H9 (cell line): Measurements from ENCODE around the gene TRIM67. TPM values are rescaled to one million over a fixed set of nuclear protein-coding genes. Genes with fewer than 3 reads are reported as not detected.

Experiments
- DNase-seq: peaks from one replicate; pipeline ENCODE4 v3.0.0-alpha.2; 2017
- H2AFZ ChIP-seq: one replicate; pipeline ENCODE4 v1.6.1; 2013; ENCODE audit warnings: mild to moderate bottlenecking, low read length, control low read depth, moderate library complexity
- H2AK5ac ChIP-seq: 2 replicates; pipeline ENCODE4 v1.6.1; 2013; ENCODE audit warnings: low read length, control low read depth, mixed read lengths; ENCODE audit not compliant: insufficient read length
- H2BK120ac ChIP-seq: one replicate; pipeline ENCODE4 v1.6.1; 2013; ENCODE audit warnings: low read depth, mild to moderate bottlenecking, low read length, control low read depth, inconsistent platforms; ENCODE audit not compliant: poor library complexity, severe bottlenecking
- H2BK12ac ChIP-seq: 2 replicates; pipeline ENCODE4 v1.6.1; 2013; ENCODE audit warnings: low read length, control low read depth, mixed read lengths, low read depth; ENCODE audit not compliant: insufficient read length
- H2BK15ac ChIP-seq: 2 replicates; pipeline ENCODE4 v1.6.1; 2013; ENCODE audit warnings: low read depth, low read length, control low read depth
- H2BK20ac ChIP-seq: one replicate; pipeline ENCODE4 v1.6.1; 2013; ENCODE audit warnings: low read depth, mild to moderate bottlenecking, low read length, control low read depth, inconsistent platforms; ENCODE audit not compliant: poor library complexity, severe bottlenecking
- H2BK5ac ChIP-seq: 2 replicates; pipeline ENCODE4 v1.6.1; 2013; ENCODE audit warnings: low read length, control low read depth, mixed read lengths; ENCODE audit not compliant: insufficient read length
- H3K14ac ChIP-seq: 2 replicates; pipeline ENCODE4 v1.6.1; 2013; ENCODE audit warnings: low read length, control low read depth; ENCODE audit not compliant: insufficient read depth
- H3K18ac ChIP-seq: 2 replicates; pipeline ENCODE4 v1.6.1; 2013; ENCODE audit warnings: low read depth, mild to moderate bottlenecking, mixed read lengths, low read length, control low read depth; ENCODE audit not compliant: insufficient read length
- H3K23ac ChIP-seq: 2 replicates; pipeline ENCODE4 v1.6.1; 2013; ENCODE audit warnings: low read length, control low read depth, mixed read lengths, low read depth; ENCODE audit not compliant: insufficient read length
- H3K23me2 ChIP-seq: 2 replicates; pipeline ENCODE4 v1.6.1; 2013; ENCODE audit warnings: low read depth, mild to moderate bottlenecking, mixed read lengths, low read length, control low read depth; ENCODE audit not compliant: insufficient read length, poor library complexity, severe bottlenecking
- H3K27ac ChIP-seq: 2 replicates; pipeline ENCODE4 v1.5.1; 2013; ENCODE audit warnings: low read length, control low read depth, mixed read lengths, low read depth; ENCODE audit not compliant: insufficient read length
- H3K27me3 ChIP-seq: 2 replicates; pipeline ENCODE4 v1.6.1; 2013; ENCODE audit warnings: low read length, control low read depth, inconsistent platforms; ENCODE audit not compliant: insufficient read depth
- H3K4ac ChIP-seq: 2 replicates; pipeline ENCODE4 v1.6.1; 2013; ENCODE audit warnings: low read depth, mild to moderate bottlenecking, control low read depth, inconsistent platforms, low read length, moderate library complexity
- H3K4me1 ChIP-seq: 2 replicates; pipeline ENCODE4 v1.6.1; 2013; ENCODE audit warnings: low read length, control low read depth, inconsistent platforms; ENCODE audit not compliant: insufficient read depth
- H3K4me2 ChIP-seq: 2 replicates; pipeline ENCODE4 v1.6.1; 2013; ENCODE audit warnings: low read length, control low read depth, mixed read lengths; ENCODE audit not compliant: insufficient read length, insufficient read depth
- H3K56ac ChIP-seq: 2 replicates; pipeline ENCODE4 v1.6.1; 2013; ENCODE audit warnings: low read depth, mild to moderate bottlenecking, mixed read lengths, low read length, control low read depth; ENCODE audit not compliant: insufficient read length
- H3K79me1 ChIP-seq: 2 replicates; pipeline ENCODE4 v1.6.1; 2013; ENCODE audit warnings: low read depth, mild to moderate bottlenecking, moderate library complexity, low read length, control low read depth, inconsistent platforms; ENCODE audit not compliant: insufficient read depth, poor library complexity, severe bottlenecking
- H3K79me2 ChIP-seq: 2 replicates; pipeline ENCODE4 v1.6.1; 2013; ENCODE audit warnings: low read length, control low read depth, inconsistent platforms; ENCODE audit not compliant: insufficient read depth
- H3K9ac ChIP-seq: 2 replicates; pipeline ENCODE4 v1.6.1; 2013; ENCODE audit warnings: low read length, control low read depth, mixed read lengths; ENCODE audit not compliant: insufficient read length; ENCODE audit errors: extremely low read depth
- H3K9me3 ChIP-seq: one replicate; pipeline ENCODE4 v1.6.1; 2013; ENCODE audit warnings: low read depth, low read length, inconsistent platforms; ENCODE audit not compliant: control insufficient read depth
- H3T11ph ChIP-seq: one replicate; pipeline ENCODE4 v1.6.1; 2013; ENCODE audit warnings: mild to moderate bottlenecking, low read length, control low read depth, inconsistent platforms
- H4K20me1 ChIP-seq: one replicate; pipeline ENCODE4 v1.6.1; 2013; ENCODE audit not compliant: control insufficient read depth, insufficient read length, insufficient read depth
- H4K5ac ChIP-seq: 2 replicates; pipeline ENCODE4 v1.6.1; 2013; ENCODE audit warnings: low read depth, mild to moderate bottlenecking, mixed read lengths, low read length, control low read depth; ENCODE audit not compliant: insufficient read length
- H4K8ac ChIP-seq: replicated peaks from 2 replicates; pipeline ENCODE4 v1.6.1; 2013; ENCODE audit warnings: low read length, control low read depth, mixed read lengths, low read depth; ENCODE audit not compliant: insufficient read length
- H4K91ac ChIP-seq: 2 replicates; pipeline ENCODE4 v1.6.1; 2013; ENCODE audit warnings: low read depth, mild to moderate bottlenecking, moderate library complexity, mixed read lengths, low read length, control low read depth; ENCODE audit not compliant: insufficient read length
- H3K27ac Mint-ChIP-seq, 3 experiments: 2 replicates in 2 of 3; 3 replicates in 1 of 3; pipeline ENCODE4 v1.8.0; 2020 to 2021; ENCODE audit warnings: mixed read lengths in 3 of 3, mild to moderate bottlenecking in 1 of 3, moderate library complexity in 1 of 3
- H3K27me3 Mint-ChIP-seq: 2 replicates; pipeline ENCODE4 v1.8.0; 2021; ENCODE audit warnings: low read depth, mild to moderate bottlenecking, moderate library complexity, mixed read lengths
- H3K36me3 Mint-ChIP-seq, 3 experiments: 2 replicates in 2 of 3; 3 replicates in 1 of 3; pipeline ENCODE4 v1.8.0; 2020 to 2021; ENCODE audit warnings: low read depth in 3 of 3, mixed read lengths in 3 of 3; ENCODE audit not compliant: insufficient read depth in 1 of 3
- H3K4me1 Mint-ChIP-seq, 2 experiments: 2 replicates each; pipeline ENCODE4 v1.8.0; 2020; ENCODE audit warnings: mixed read lengths in 2 of 2
- H3K4me3 Mint-ChIP-seq, 2 experiments: 2 replicates in 1 of 2; 3 replicates in 1 of 2; pipeline ENCODE4 v1.8.0; 2020 to 2021; ENCODE audit warnings: mild to moderate bottlenecking in 2 of 2, mixed read lengths in 2 of 2, moderate library complexity in 1 of 2
- H3K9me3 Mint-ChIP-seq, 2 experiments: 2 replicates in 1 of 2; 3 replicates in 1 of 2; pipeline ENCODE4 v1.8.0; 2020; ENCODE audit warnings: mild to moderate bottlenecking in 2 of 2, mixed read lengths in 2 of 2, moderate library complexity in 1 of 2
- CTCF ChIP-seq: fragments of 200-600 bp; sonication (generic); conservative IDR thresholded peaks from 3 replicates; pipeline ENCODE4 v1.8.0; 2021; ENCODE audit warnings: antibody characterized with exemption, mild to moderate bottlenecking
- WGBS: extraction: QIAGEN DNeasy Blood & Tissue Kit; methylation state at CpG from one replicate; pipeline ENCODE4 v1.1.7; 2013; ENCODE audit warnings: missing lambda C conversion rate, low lambda C conversion rate, mixed read lengths; ENCODE audit not compliant: insufficient read length; ENCODE audit errors: extremely low coverage; 5-methylcytosine and 5-hydroxymethylcytosine counted together
- total RNA-seq: library from RNA; stranded (reverse); gene quantifications from 2 replicates; pipeline ENCODE4 v1.2.1, GENCODE V29; 2021

TRIM67 gene
- total RNA-seq, 1 experiment from 2014 or later = not detected

- peak within 1 kb of the TSS; percentile 90 for H3K4me2 ChIP-seq
- no peak within 1 kb of the TSS for H2AK5ac ChIP-seq
- H3K36me3 Mint-ChIP-seq = peaks cover 0 to 19% (median 15%) of the 10 kb centered on the region in 3 experiments; a peak in 5 of 7 replicates
- H3K56ac ChIP-seq = no peak within 1 kb of the TSS
- H3K4ac ChIP-seq = no peak within 1 kb of the TSS
- peak within 1 kb of the TSS; percentile 93 to 95 for H3K4me3 Mint-ChIP-seq
- no peak within 1 kb of the TSS for H2BK20ac ChIP-seq
- H4K8ac ChIP-seq = no peak within 1 kb of the TSS
- peaks cover 2% of the 10 kb centered on the region for H3K79me2 ChIP-seq
- H3K27me3 ChIP-seq = no peaks in the 10 kb centered on the region
- peak within 1 kb of the TSS; percentile 68 for H3K9ac ChIP-seq
- H4K91ac ChIP-seq = no peak within 1 kb of the TSS
- peak within 1 kb of the TSS; percentile 45 to 95 (median 88) for H3K27ac Mint-ChIP-seq
- H3K27ac ChIP-seq = no peak within 1 kb of the TSS
- no peak within 1 kb of the TSS for H4K5ac ChIP-seq
- TF ChIP-seq CTCF = no peak
- no peaks in the 10 kb centered on the region for H3K9me3 Mint-ChIP-seq
- H2BK5ac ChIP-seq = no peak within 1 kb of the TSS
- H2AFZ ChIP-seq = peak within 1 kb of the TSS; percentile 65
- H3K18ac ChIP-seq = no peak within 1 kb of the TSS
- H3K27me3 Mint-ChIP-seq = no peaks in the 10 kb centered on the region
- H3K4me1 Mint-ChIP-seq = peaks cover 17 to 18% of the 10 kb centered on the region in 2 experiments
- no peak within 1 kb of the TSS for H3T11ph ChIP-seq
- no peak within 1 kb of the TSS for H3K23ac ChIP-seq
- WGBS = no CpG with 5 or more reads among the region's 51 CpGs
- H3K4me1 ChIP-seq = no peaks in the 10 kb centered on the region
- peak within 1 kb of the TSS; percentile 56; the same call in 1 of the 2 replicates for H3K14ac ChIP-seq
- H3K23me2 ChIP-seq = peaks cover 14% of the 10 kb centered on the region
- H2BK120ac ChIP-seq = no peak within 1 kb of the TSS
- H2BK15ac ChIP-seq = no peak within 1 kb of the TSS
- DNase-seq = peak; percentile 88
- no peaks in the 10 kb centered on the region for H3K79me1 ChIP-seq
- no peaks in the 10 kb centered on the region for H4K20me1 ChIP-seq
- no peak within 1 kb of the TSS for H2BK12ac ChIP-seq
- no peaks in the 10 kb centered on the region for H3K9me3 ChIP-seq
Measured at GRCh38 chr1:231240883-231241735, 79.3 kb downstream of the TRIM67 start, which contains the start of gene GNPAT. TSS of gene GNPAT (plus strand) at chr1:231241212. CDS start at chr1:231241379, 167 bp downstream.
